ENCODE measurements around the gene ANKMY2.

Gene ANKMY2

GRCh38 chr7:16644157-16644556, 1.4 kb downstream of the ANKMY2 start:
- H3K4me1 ChIP-seq (ENCODE audit: control insufficient read depth in 1 of 2, insufficient read depth in 2 of 2, low read length in 2 of 2), result peaks cover 16 to 32% of the 10 kb centered on the region in 2 donors
- H3K27me3 ChIP-seq (ENCODE audit: low read depth, low read length), result no peaks in the 10 kb centered on the region
- peak overlapping the region; percentile 93 to 99 for H3K4me3 ChIP-seq (ENCODE audit: low read depth in 1 of 2, low read length in 2 of 2)
- peaks cover 0 to 3% of the 10 kb centered on the region in 2 donors for H3K36me3 ChIP-seq (ENCODE audit: control insufficient read depth in 1 of 2, insufficient read depth in 2 of 2, low read length in 2 of 2)
- no peaks in the 10 kb centered on the region for H3K9me3 ChIP-seq (ENCODE audit: control insufficient read depth in 1 of 2, low read length in 2 of 2)
- peak overlapping the region; percentile 88 for H3K27ac ChIP-seq (ENCODE audit: low read length)

- no peak overlapping the region for H3K27ac ChIP-seq (ENCODE audit: low read length)
Measured at GRCh38 chr7:16638282-16639280, 7.0 kb downstream of the ANKMY2 start.

GRCh38 chr7:16637379-16637778, 8.2 kb downstream of the ANKMY2 start:
- Histone ChIP-seq H3K36me3 (ENCODE audit: control insufficient read depth in 1 of 2, insufficient read depth in 2 of 2, low read length in 2 of 2) (no peaks in the 10 kb centered on the region), H3K9me3 (ENCODE audit: control insufficient read depth in 1 of 2, low read length in 2 of 2) (no peaks in the 10 kb centered on the region), H3K27ac (ENCODE audit: low read length) (no peak overlapping the region), H3K4me1 (ENCODE audit: control insufficient read depth in 1 of 2, insufficient read depth in 2 of 2, low read length in 2 of 2) (peaks cover 4 to 33% of the 10 kb centered on the region in 2 donors), H3K27me3 (ENCODE audit: low read depth, low read length) (no peaks in the 10 kb centered on the region), H3K4me3 (ENCODE audit: low read depth in 1 of 2, low read length in 2 of 2) (no peak overlapping the region)

More at GRCh38 chr7:16638282-16639280, 7.0 kb downstream of the ANKMY2 start:
- H3K9me3 ChIP-seq (ENCODE audit: control insufficient read depth in 1 of 2, low read length in 2 of 2), result no peaks in the 10 kb centered on the region
- no peaks in the 10 kb centered on the region for H3K27me3 ChIP-seq (ENCODE audit: low read depth, low read length)
- no peak overlapping the region for H3K4me3 ChIP-seq (ENCODE audit: low read depth in 1 of 2, low read length in 2 of 2)
- H3K4me1 ChIP-seq (ENCODE audit: control insufficient read depth in 1 of 2, insufficient read depth in 2 of 2, low read length in 2 of 2), result peaks cover 4 to 36% of the 10 kb centered on the region in 2 donors
- H3K36me3 ChIP-seq (ENCODE audit: control insufficient read depth in 1 of 2, insufficient read depth in 2 of 2, low read length in 2 of 2), result no peaks in the 10 kb centered on the region

GRCh38 chr7:16636555-16637101, 8.9 kb downstream of the ANKMY2 start:
- Histone ChIP-seq H3K27me3 (ENCODE audit: low read depth, low read length) (no peaks in the 10 kb centered on the region), H3K4me3 (ENCODE audit: low read depth in 1 of 2, low read length in 2 of 2) (no peak overlapping the region), H3K4me1 (ENCODE audit: control insufficient read depth in 1 of 2, insufficient read depth in 2 of 2, low read length in 2 of 2) (peaks cover 4 to 33% of the 10 kb centered on the region in 2 donors), H3K36me3 (ENCODE audit: control insufficient read depth in 1 of 2, insufficient read depth in 2 of 2, low read length in 2 of 2) (no peaks in the 10 kb centered on the region), H3K9me3 (ENCODE audit: control insufficient read depth in 1 of 2, low read length in 2 of 2) (no peaks in the 10 kb centered on the region), H3K27ac (ENCODE audit: low read length) (no peak overlapping the region)

- Histone ChIP-seq H3K27me3 (ENCODE audit: low read depth, low read length) (no peaks in the 10 kb centered on the region), H3K27ac (ENCODE audit: low read length) (peak overlapping the region; percentile 18), H3K4me1 (ENCODE audit: control insufficient read depth in 1 of 2, insufficient read depth in 2 of 2, low read length in 2 of 2) (peaks cover 4 to 33% of the 10 kb centered on the region in 2 donors), H3K4me3 (ENCODE audit: low read depth in 1 of 2, low read length in 2 of 2) (no peak overlapping the region), H3K36me3 (ENCODE audit: control insufficient read depth in 1 of 2, insufficient read depth in 2 of 2, low read length in 2 of 2) (no peaks in the 10 kb centered on the region), H3K9me3 (ENCODE audit: control insufficient read depth in 1 of 2, low read length in 2 of 2) (no peaks in the 10 kb centered on the region)
Measured at GRCh38 chr7:16634271-16634738, 11.2 kb downstream of the ANKMY2 start.

- peaks cover 0 to 4% of the 10 kb centered on the region in 2 donors for H3K36me3 ChIP-seq (ENCODE audit: control insufficient read depth in 1 of 2, insufficient read depth in 2 of 2, low read length in 2 of 2)
- H3K27ac ChIP-seq (ENCODE audit: low read length), result no peak overlapping the region
- peaks cover 3 to 4% of the 10 kb centered on the region in 2 donors for H3K4me1 ChIP-seq (ENCODE audit: control insufficient read depth in 1 of 2, insufficient read depth in 2 of 2, low read length in 2 of 2)
- H3K4me3 ChIP-seq (ENCODE audit: low read depth in 1 of 2, low read length in 2 of 2), result no peak overlapping the region
- H3K27me3 ChIP-seq (ENCODE audit: low read depth, low read length), result no peaks in the 10 kb centered on the region
- H3K9me3 ChIP-seq (ENCODE audit: control insufficient read depth in 1 of 2, low read length in 2 of 2), result no peaks in the 10 kb centered on the region
Measured at GRCh38 chr7:16630654-16631053, 14.9 kb downstream of the ANKMY2 start.

- H3K9me3 ChIP-seq (ENCODE audit: control insufficient read depth in 1 of 2, low read length in 2 of 2), result no peaks in the 10 kb centered on the region
- H3K27ac ChIP-seq (ENCODE audit: low read length), result no peak overlapping the region
- H3K36me3 ChIP-seq (ENCODE audit: control insufficient read depth in 1 of 2, insufficient read depth in 2 of 2, low read length in 2 of 2), result peaks cover 19 to 24% of the 10 kb centered on the region in 2 donors
- H3K4me1 ChIP-seq (ENCODE audit: control insufficient read depth in 1 of 2, insufficient read depth in 2 of 2, low read length in 2 of 2), result no peaks in the 10 kb centered on the region
- no peaks in the 10 kb centered on the region for H3K27me3 ChIP-seq (ENCODE audit: low read depth, low read length)
- H3K4me3 ChIP-seq (ENCODE audit: low read depth in 1 of 2, low read length in 2 of 2), result no peak overlapping the region
Measured at GRCh38 chr7:16627236-16627635, 18.3 kb downstream of the ANKMY2 start.

GRCh38 chr7:16626388-16626787, 19.2 kb downstream of the ANKMY2 start:
- Histone ChIP-seq H3K4me3 (ENCODE audit: low read depth in 1 of 2, low read length in 2 of 2) (no peak overlapping the region), H3K9me3 (ENCODE audit: control insufficient read depth in 1 of 2, low read length in 2 of 2) (no peaks in the 10 kb centered on the region), H3K27ac (ENCODE audit: low read length) (no peak overlapping the region), H3K36me3 (ENCODE audit: control insufficient read depth in 1 of 2, insufficient read depth in 2 of 2, low read length in 2 of 2) (peaks cover 19 to 24% of the 10 kb centered on the region in 2 donors), H3K27me3 (ENCODE audit: low read depth, low read length) (no peaks in the 10 kb centered on the region), H3K4me1 (ENCODE audit: control insufficient read depth in 1 of 2, insufficient read depth in 2 of 2, low read length in 2 of 2) (no peaks in the 10 kb centered on the region)

- Histone ChIP-seq H3K4me1 (ENCODE audit: control insufficient read depth in 1 of 2, insufficient read depth in 2 of 2, low read length in 2 of 2) (no peaks in the 10 kb centered on the region), H3K4me3 (ENCODE audit: low read depth in 1 of 2, low read length in 2 of 2) (no peak overlapping the region), H3K9me3 (ENCODE audit: control insufficient read depth in 1 of 2, low read length in 2 of 2) (no peaks in the 10 kb centered on the region), H3K36me3 (ENCODE audit: control insufficient read depth in 1 of 2, insufficient read depth in 2 of 2, low read length in 2 of 2) (peaks cover 31 to 48% of the 10 kb centered on the region in 2 donors), H3K27ac (ENCODE audit: low read length) (no peak overlapping the region), H3K27me3 (ENCODE audit: low read depth, low read length) (no peaks in the 10 kb centered on the region)
Measured at GRCh38 chr7:16619979-16620408, 25.6 kb downstream of the ANKMY2 start.

GRCh38 chr7:16616542-16616941, 29.0 kb downstream of the ANKMY2 start:
- Histone ChIP-seq H3K4me3 (ENCODE audit: low read depth in 1 of 2, low read length in 2 of 2) (no peak overlapping the region), H3K4me1 (ENCODE audit: control insufficient read depth in 1 of 2, insufficient read depth in 2 of 2, low read length in 2 of 2) (no peaks in the 10 kb centered on the region), H3K9me3 (ENCODE audit: control insufficient read depth in 1 of 2, low read length in 2 of 2) (no peaks in the 10 kb centered on the region), H3K36me3 (ENCODE audit: control insufficient read depth in 1 of 2, insufficient read depth in 2 of 2, low read length in 2 of 2) (peaks cover 15 to 42% of the 10 kb centered on the region in 2 donors), H3K27ac (ENCODE audit: low read length) (no peak overlapping the region), H3K27me3 (ENCODE audit: low read depth, low read length) (no peaks in the 10 kb centered on the region)

GRCh38 chr7:16616122-16616521, 29.4 kb downstream of the ANKMY2 start:
- Histone ChIP-seq H3K27ac (ENCODE audit: low read length) (no peak overlapping the region), H3K9me3 (ENCODE audit: control insufficient read depth in 1 of 2, low read length in 2 of 2) (no peaks in the 10 kb centered on the region), H3K36me3 (ENCODE audit: control insufficient read depth in 1 of 2, insufficient read depth in 2 of 2, low read length in 2 of 2) (peaks cover 15 to 42% of the 10 kb centered on the region in 2 donors), H3K4me1 (ENCODE audit: control insufficient read depth in 1 of 2, insufficient read depth in 2 of 2, low read length in 2 of 2) (no peaks in the 10 kb centered on the region), H3K27me3 (ENCODE audit: low read depth, low read length) (no peaks in the 10 kb centered on the region), H3K4me3 (ENCODE audit: low read depth in 1 of 2, low read length in 2 of 2) (no peak overlapping the region)
